PFSK-1 (cell line): ENCODE results near the gene TNS3.

Experiments
- FOXP2 ChIP-seq: optimal IDR thresholded peaks from 2 replicates; pipeline ENCODE3; 2011; ENCODE audit warnings: borderline replicate concordance, control low read depth, inconsistent platforms; ENCODE audit not compliant: insufficient read depth; ENCODE audit errors: extremely low read length, extremely low read depth
- POLR2AphosphoS5 ChIP-seq: IDR thresholded peaks from 2 replicates; pipeline ENCODE4 v1.6.1; 2012; ENCODE audit warnings: low read depth, mild to moderate bottlenecking, control low read depth, low read length, moderate library complexity
- SIN3A ChIP-seq: IDR thresholded peaks from 2 replicates; pipeline ENCODE4 v1.6.1; 2012; ENCODE audit warnings: mild to moderate bottlenecking, low read length, moderate library complexity, borderline replicate concordance; ENCODE audit not compliant: insufficient read depth
- TAF1 ChIP-seq: IDR thresholded peaks from 2 replicates; pipeline ENCODE4 v1.6.1; 2012; ENCODE audit warnings: low read length, control low read depth, borderline replicate concordance; ENCODE audit not compliant: insufficient read depth
- TF ChIP-seq, protein P1 (sequence below), 2 experiments: IDR thresholded peaks; 2 replicates each; pipeline versions ENCODE4 v1.6.1 to v1.8.0; 2011 to 2012; ENCODE audit warnings: low read depth in 2 of 2, low read length in 2 of 2, control low read depth in 1 of 2, inconsistent platforms in 1 of 2, mild to moderate bottlenecking in 1 of 2, moderate library complexity in 1 of 2; ENCODE audit not compliant: insufficient read depth in 1 of 2

Gene TNS3

DNA sequence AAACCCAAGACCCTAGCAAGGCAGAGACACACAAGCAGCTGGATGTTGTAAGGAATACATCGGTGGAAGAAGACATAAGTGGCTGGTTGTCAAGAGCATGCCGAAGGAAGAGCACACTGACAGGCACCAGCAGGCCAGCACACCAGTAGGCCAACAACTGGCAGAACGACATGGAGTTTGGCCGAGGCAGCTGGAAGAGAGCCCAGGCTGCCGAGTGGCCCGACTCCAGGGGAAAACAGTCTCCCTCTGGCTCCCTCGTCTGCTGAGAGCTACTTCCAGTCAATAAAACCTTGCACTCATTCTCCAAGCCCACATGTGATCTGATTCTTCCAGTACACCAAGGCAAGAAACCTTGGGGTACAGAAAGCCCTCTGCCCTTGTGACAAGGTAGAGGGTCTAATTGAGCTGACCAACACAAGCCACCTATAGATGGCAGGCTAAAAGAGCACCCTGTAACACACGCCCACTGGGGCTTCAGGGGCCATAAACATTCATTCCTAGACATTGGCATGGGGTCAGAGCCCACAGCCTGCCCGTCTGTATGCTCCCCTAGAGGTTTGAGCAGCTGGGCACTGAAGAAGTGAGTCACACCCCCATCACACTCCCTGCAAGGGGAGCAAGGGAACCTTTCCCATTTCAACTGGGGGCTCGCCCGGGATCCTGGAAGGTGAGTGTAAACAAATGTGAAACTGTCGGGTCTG is 14.7 kb upstream of the TNS3 start:
- TF ChIP-seq SIN3A, result no peak

DNA sequence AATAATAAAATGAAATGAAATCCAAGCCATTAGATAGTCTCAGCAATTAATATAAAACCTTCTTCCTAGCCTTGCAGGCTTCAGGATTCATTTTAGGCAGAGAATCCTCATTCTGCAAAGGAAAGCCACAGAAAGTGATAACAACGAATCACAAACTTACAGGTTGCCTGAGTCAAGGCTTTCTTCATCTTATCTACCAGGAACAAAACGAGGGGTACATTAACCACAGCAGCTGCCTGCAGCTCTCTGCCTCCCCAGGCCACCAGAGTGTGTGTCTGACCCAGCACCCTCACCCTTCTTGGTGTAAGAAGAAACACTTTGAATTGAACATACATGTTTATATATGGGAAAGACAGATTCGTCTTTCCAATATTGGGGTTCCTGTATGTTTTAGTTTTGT is 12.5 kb upstream of the TNS3 start:
- TF ChIP-seq TAF1 (no peak), SIN3A (no peak), FOXP2 (no peak), POLR2AphosphoS5 (no peak)
- TF ChIP-seq, protein P1, sequence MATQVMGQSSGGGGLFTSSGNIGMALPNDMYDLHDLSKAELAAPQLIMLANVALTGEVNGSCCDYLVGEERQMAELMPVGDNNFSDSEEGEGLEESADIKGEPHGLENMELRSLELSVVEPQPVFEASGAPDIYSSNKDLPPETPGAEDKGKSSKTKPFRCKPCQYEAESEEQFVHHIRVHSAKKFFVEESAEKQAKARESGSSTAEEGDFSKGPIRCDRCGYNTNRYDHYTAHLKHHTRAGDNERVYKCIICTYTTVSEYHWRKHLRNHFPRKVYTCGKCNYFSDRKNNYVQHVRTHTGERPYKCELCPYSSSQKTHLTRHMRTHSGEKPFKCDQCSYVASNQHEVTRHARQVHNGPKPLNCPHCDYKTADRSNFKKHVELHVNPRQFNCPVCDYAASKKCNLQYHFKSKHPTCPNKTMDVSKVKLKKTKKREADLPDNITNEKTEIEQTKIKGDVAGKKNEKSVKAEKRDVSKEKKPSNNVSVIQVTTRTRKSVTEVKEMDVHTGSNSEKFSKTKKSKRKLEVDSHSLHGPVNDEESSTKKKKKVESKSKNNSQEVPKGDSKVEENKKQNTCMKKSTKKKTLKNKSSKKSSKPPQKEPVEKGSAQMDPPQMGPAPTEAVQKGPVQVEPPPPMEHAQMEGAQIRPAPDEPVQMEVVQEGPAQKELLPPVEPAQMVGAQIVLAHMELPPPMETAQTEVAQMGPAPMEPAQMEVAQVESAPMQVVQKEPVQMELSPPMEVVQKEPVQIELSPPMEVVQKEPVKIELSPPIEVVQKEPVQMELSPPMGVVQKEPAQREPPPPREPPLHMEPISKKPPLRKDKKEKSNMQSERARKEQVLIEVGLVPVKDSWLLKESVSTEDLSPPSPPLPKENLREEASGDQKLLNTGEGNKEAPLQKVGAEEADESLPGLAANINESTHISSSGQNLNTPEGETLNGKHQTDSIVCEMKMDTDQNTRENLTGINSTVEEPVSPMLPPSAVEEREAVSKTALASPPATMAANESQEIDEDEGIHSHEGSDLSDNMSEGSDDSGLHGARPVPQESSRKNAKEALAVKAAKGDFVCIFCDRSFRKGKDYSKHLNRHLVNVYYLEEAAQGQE (IDR thresholded peaks at IDR 0.05; ENCODE audit: insufficient read depth in 1 of 2, low read depth in 2 of 2, low read length in 2 of 2), result no peak

- TF ChIP-seq SIN3A, result no peak
- no peak for TF ChIP-seq POLR2AphosphoS5
- no peak for TF ChIP-seq TAF1
- TF ChIP-seq, protein P1 (IDR thresholded peaks at IDR 0.05; ENCODE audit: insufficient read depth in 1 of 2, low read depth in 2 of 2, low read length in 2 of 2), result no peak
- TF ChIP-seq FOXP2, result no peak
These were observed 10.0 kb upstream of the TNS3 start for GRCh38 chr7:47591655-47592572.

DNA sequence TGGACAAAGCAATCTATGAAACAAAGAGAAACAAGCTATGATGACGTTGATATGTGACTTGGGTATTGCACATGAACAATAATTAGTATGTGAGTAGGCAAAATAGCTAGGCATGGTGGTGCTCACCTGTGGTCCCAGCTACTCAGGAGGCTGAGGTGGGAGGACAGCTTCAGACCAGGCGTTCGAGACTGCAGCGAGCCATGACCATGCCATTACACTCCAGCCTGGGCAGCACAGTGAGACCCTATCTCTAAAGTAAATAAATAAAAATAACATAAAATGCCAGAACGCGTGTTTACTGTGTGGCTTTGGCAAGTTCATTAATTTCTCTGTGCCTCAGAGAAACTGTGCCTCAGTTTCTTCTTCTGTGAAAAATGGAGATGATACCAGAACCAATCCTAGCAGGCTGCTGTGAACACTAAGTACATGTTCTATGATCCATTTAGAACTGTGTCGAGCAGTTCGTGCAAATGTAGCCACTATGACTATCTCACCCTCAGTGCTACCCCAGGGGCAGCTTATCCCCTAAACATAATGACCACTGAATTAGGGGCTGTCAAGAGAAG is 9.3 kb upstream of the TNS3 start:
- no peak for TF ChIP-seq POLR2AphosphoS5
- no peak for TF ChIP-seq SIN3A
- no peak for TF ChIP-seq TAF1
- TF ChIP-seq, protein P1 (IDR thresholded peaks at IDR 0.05; ENCODE audit: insufficient read depth in 1 of 2, low read depth in 2 of 2, low read length in 2 of 2), result no peak
- TF ChIP-seq FOXP2, result no peak

GRCh38 chr7:47588704-47589225 is 6.9 kb upstream of the TNS3 start:
- TF ChIP-seq, protein P1 (IDR thresholded peaks at IDR 0.05; ENCODE audit: insufficient read depth in 1 of 2, low read depth in 2 of 2, low read length in 2 of 2), result no peak
- no peak for TF ChIP-seq FOXP2
- TF ChIP-seq SIN3A, result no peak
- no peak for TF ChIP-seq POLR2AphosphoS5
- TF ChIP-seq TAF1, result no peak
